Measurements from ENCODE around the gene CALD1.

GRCh38 chr7:134949171-134949570 lies 169.7 kb downstream of the CALD1 start:
- TF ChIP-seq CTCF (IDR thresholded peaks at IDR 0.05) (no peak), POLR2AphosphoS5 (IDR thresholded peaks at IDR 0.05) (no peak), POLR2A (IDR thresholded peaks at IDR 0.05) (no peak), EP300 (IDR thresholded peaks at IDR 0.05) (no peak)

Measured in upper lobe of left lung (tissue), 4 donors.